OCI-LY7 (cell line): Measurements from ENCODE around the gene KRTAP19-5. TPM values are rescaled to one million over a fixed set of nuclear protein-coding genes. Genes with fewer than 3 reads are reported as not detected.

Experiments
- BruUV-seq: library from RNA; stranded (reverse); fragments of 400-500 nt; replicated peaks from 2 replicates; lab custom pipeline; 2021; lab: Mats Ljungman, UMichigan
- CTCF ChIA-PET: fragments of 300-600 bp; sonication (Branson Sonifier 250); formaldehyde crosslinking; loops from one replicate; lab custom pipeline; 2022; ENCODE audit warnings: antibody characterized with exemption; ENCODE audit not compliant: unreplicated experiment; lab: Charles Lee
- POLR2A ChIA-PET: fragments of 300-600 bp; sonication (Branson Sonifier 250); formaldehyde crosslinking; loops from one replicate; lab custom pipeline; 2022; ENCODE audit warnings: antibody characterized with exemption; lab: Charles Lee
- DNase-seq: peaks from one replicate; pipeline ENCODE4 v3.0.0-alpha.2; 2015; ENCODE audit warnings: low spot score
- H2AFZ ChIP-seq: fragments of 200-600 bp; sonication (generic), shearing (Covaris generic); 2 replicates; pipeline ENCODE4 v1.6.1; 2014; ENCODE audit warnings: mild to moderate bottlenecking, antibody characterized with exemption, low read length, moderate library complexity
- H3K27ac ChIP-seq: fragments of 200-600 bp; sonication (generic); 2 replicates; pipeline ENCODE4 v1.5.1; 2014; ENCODE audit warnings: mixed run types, low read depth, mild to moderate bottlenecking, moderate library complexity, low read length, inconsistent platforms; ENCODE audit not compliant: poor library complexity, severe bottlenecking
- H3K36me3 ChIP-seq: fragments of 200-600 bp; sonication (generic); 2 replicates; pipeline ENCODE4 v1.6.1; 2014; ENCODE audit warnings: mild to moderate bottlenecking, antibody characterized with exemption, low read length, moderate library complexity, mixed read lengths; ENCODE audit not compliant: insufficient read depth
- H3K4me1 ChIP-seq: fragments of 200-600 bp; sonication (generic); 2 replicates; pipeline ENCODE4 v1.5.1; 2014; ENCODE audit warnings: mild to moderate bottlenecking, low read length; ENCODE audit not compliant: insufficient read depth, poor library complexity, severe bottlenecking
- H3K4me2 ChIP-seq: fragments of 200-600 bp; sonication (generic); 2 replicates; pipeline ENCODE4 v1.6.1; 2014; ENCODE audit warnings: mild to moderate bottlenecking, low read length
- H3K4me3 ChIP-seq: fragments of 200-600 bp; sonication (generic); 2 replicates; pipeline ENCODE4 v1.5.1; 2014; ENCODE audit warnings: mild to moderate bottlenecking, low read depth, low read length; ENCODE audit not compliant: poor library complexity, severe bottlenecking
- H3K79me2 ChIP-seq: fragments of 200-600 bp; sonication (generic); 2 replicates; pipeline ENCODE4 v1.6.1; 2016; ENCODE audit warnings: low read depth, mild to moderate bottlenecking, low read length, moderate library complexity, mixed read lengths; ENCODE audit not compliant: insufficient read depth
- H3K9me2 ChIP-seq: fragments of 200-600 bp; sonication (generic); 2 replicates; pipeline ENCODE4 v1.6.1; 2016; ENCODE audit warnings: mild to moderate bottlenecking, low read length, mixed read lengths; ENCODE audit not compliant: insufficient read depth
- H3K9me3 ChIP-seq: fragments of 200-600 bp; sonication (generic); 2 replicates; pipeline ENCODE4 v1.6.1; 2014; ENCODE audit warnings: mild to moderate bottlenecking, mixed run types, low read length, mixed read lengths
- H4K20me1 ChIP-seq: fragments of 200-600 bp; sonication (generic); 2 replicates; pipeline ENCODE4 v1.6.1; 2014; ENCODE audit warnings: mild to moderate bottlenecking, antibody characterized with exemption, low read length, moderate library complexity, mixed read lengths; ENCODE audit not compliant: insufficient read depth
- EZH2phosphoT487 ChIP-seq: fragments of 200-600 bp; sonication (generic); IDR thresholded peaks from 2 replicates; pipeline ENCODE4 v1.6.1; 2018; ENCODE audit warnings: low read depth, borderline replicate concordance, mild to moderate bottlenecking, mixed run types, antibody characterized with exemption, low read length, moderate library complexity, mixed read lengths
- intact Hi-C: fragments of 100-400 bp; cut with micrococcal nuclease; formaldehyde crosslinking; loops from one replicate; pipeline ENCODE4 v1.10.0; 2022; ENCODE audit not compliant: unreplicated experiment
- total RNA-seq, 2 experiments: library from RNA; depleted of rRNA in 1 of 2; stranded (reverse); fragments of >200 nt in 1 of 2; shearing (Covaris generic) in 1 of 2; gene quantifications; 2 replicates each; pipeline ENCODE4 v1.2.3, GENCODE V29; 2014 to 2022
- TF ChIP-seq, protein P1 (sequence below): fragments of 200-600 bp; sonication (generic); conservative IDR thresholded peaks from 2 replicates; pipeline ENCODE4 v1.5.1; 2014; ENCODE audit warnings: mild to moderate bottlenecking, antibody characterized with exemption, low read length, moderate library complexity, mixed read lengths

Gene KRTAP19-5
- total RNA-seq, 2 experiments from 2014 or later: not detected

DNA sequence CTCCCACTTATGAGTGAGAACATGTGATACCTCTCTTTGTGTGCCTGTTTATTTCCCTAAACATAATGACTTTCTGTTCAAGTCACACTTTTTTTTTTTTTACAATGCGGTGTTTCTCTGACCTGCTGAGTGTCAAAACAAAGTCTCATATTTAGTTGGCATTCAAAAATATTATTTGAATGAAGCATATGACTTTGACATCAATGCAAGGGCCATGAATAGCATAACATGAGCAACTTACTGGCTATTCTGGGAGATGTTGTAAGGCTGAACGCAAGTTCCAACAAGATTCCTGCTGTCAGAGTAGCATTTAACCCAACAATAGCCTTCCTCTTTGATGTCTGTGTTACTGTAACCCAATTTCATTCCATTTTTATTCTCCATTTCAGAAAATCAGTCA is 19.8 kb downstream of the KRTAP19-5 start:
- BruUV-seq: no TSS peak
- ChIA-PET POLR2A (no interaction called here), CTCF (no interaction called here)
- intact Hi-C loops: no loop called here
- no peaks in the 10 kb centered on the region for H3K9me2 ChIP-seq
- peaks cover 8% of the 10 kb centered on the region; the same call in 1 of the 2 replicates for H3K9me3 ChIP-seq
- H3K27ac ChIP-seq: no peak overlapping the region
- H3K4me1 ChIP-seq: no peaks in the 10 kb centered on the region
- no peaks in the 10 kb centered on the region for H3K36me3 ChIP-seq
- H4K20me1 ChIP-seq: no peaks in the 10 kb centered on the region
- TF ChIP-seq, protein P1, sequence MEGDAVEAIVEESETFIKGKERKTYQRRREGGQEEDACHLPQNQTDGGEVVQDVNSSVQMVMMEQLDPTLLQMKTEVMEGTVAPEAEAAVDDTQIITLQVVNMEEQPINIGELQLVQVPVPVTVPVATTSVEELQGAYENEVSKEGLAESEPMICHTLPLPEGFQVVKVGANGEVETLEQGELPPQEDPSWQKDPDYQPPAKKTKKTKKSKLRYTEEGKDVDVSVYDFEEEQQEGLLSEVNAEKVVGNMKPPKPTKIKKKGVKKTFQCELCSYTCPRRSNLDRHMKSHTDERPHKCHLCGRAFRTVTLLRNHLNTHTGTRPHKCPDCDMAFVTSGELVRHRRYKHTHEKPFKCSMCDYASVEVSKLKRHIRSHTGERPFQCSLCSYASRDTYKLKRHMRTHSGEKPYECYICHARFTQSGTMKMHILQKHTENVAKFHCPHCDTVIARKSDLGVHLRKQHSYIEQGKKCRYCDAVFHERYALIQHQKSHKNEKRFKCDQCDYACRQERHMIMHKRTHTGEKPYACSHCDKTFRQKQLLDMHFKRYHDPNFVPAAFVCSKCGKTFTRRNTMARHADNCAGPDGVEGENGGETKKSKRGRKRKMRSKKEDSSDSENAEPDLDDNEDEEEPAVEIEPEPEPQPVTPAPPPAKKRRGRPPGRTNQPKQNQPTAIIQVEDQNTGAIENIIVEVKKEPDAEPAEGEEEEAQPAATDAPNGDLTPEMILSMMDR: no peak
- no peak for TF ChIP-seq EZH2phosphoT487
- no peak overlapping the region for H2AFZ ChIP-seq
- H3K4me3 ChIP-seq: no peak overlapping the region
- no peaks in the 10 kb centered on the region for H3K79me2 ChIP-seq
- no peak overlapping the region for H3K4me2 ChIP-seq
- DNase-seq: no peak

DNA sequence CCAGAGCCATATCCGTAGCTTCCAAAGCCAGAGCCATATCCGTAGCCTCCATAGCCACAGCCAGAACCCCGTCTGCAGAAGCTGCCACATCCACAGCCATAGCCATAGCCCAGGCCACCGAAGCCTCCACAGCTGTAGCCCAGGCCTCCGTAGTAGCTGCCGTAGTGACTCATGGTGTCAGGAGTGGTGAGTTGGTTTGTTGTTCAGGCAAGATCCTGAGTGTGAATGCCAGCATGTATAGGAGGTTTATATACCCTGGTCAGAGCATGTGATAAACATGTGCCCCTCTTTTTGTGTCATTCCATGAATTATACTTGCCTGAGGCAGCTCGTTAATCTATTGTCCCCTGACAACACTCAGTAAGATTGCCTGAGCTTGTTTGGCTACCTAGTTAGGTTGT is 21.8 kb downstream of the KRTAP19-5 start, which contains the start of gene KRTAP19-1:
KRTAP19-1 (minus strand) TSS at position 223 of the 400 bp plus-strand sequence; CDS start at position 173, 50 bp downstream.
- Histone ChIP-seq H3K36me3 (no peaks in the 10 kb centered on the region), H4K20me1 (no peaks in the 10 kb centered on the region), H3K79me2 (no peaks in the 10 kb centered on the region), H3K27ac (no peak within 1 kb of the TSS), H3K4me1 (no peaks in the 10 kb centered on the region), H3K4me2 (no peak within 1 kb of the TSS), H3K9me2 (no peaks in the 10 kb centered on the region), H3K9me3 (no peaks in the 10 kb centered on the region; the same call in 1 of the 2 replicates), H3K4me3 (no peak within 1 kb of the TSS), H2AFZ (no peak within 1 kb of the TSS)
- ChIA-PET POLR2A (no interaction called here), CTCF (no interaction called here)
- BruUV-seq: no TSS peak
- TF ChIP-seq, protein P1: no peak
- no peak for TF ChIP-seq EZH2phosphoT487
- intact Hi-C loops: no loop called here
- DNase-seq: no peak

DNA sequence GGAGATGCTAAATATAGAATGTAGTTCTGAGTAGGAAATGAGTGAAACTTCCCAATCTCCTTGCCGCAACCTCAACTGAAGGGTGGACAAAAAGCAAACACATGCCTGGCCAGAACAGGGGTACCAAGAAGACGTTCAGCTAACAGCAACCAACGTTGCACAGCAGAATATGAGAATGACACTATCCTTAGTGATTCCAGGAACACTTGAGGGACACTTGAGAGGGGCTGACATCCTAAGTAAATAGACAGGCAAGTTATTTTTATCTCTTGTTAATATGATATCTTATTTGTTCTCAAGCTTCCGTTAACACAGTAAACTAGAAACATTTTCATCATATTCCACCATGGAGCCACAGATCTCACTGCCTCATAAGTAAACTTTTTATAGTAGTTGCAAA is 22.7 kb downstream of the KRTAP19-5 start:
- H4K20me1 ChIP-seq: no peaks in the 10 kb centered on the region
- H3K27ac ChIP-seq: no peak overlapping the region
- no peaks in the 10 kb centered on the region for H3K9me2 ChIP-seq
- no peaks in the 10 kb centered on the region for H3K36me3 ChIP-seq
- BruUV-seq: no TSS peak
- no peaks in the 10 kb centered on the region for H3K9me3 ChIP-seq
- no peak overlapping the region for H3K4me3 ChIP-seq
- CTCF ChIA-PET: no interaction called here
- H2AFZ ChIP-seq: no peak overlapping the region
- no peaks in the 10 kb centered on the region for H3K4me1 ChIP-seq
- no peak for DNase-seq
- H3K4me2 ChIP-seq: no peak overlapping the region
- H3K79me2 ChIP-seq: no peaks in the 10 kb centered on the region
- POLR2A ChIA-PET: interaction anchor here (0.5 kb wide), 1 partner anchor 890 kb away, joined by 3 read pairs; no protein-coding TSS in a partner anchor
- intact Hi-C loops: no loop called here
- no peak for TF ChIP-seq EZH2phosphoT487
- TF ChIP-seq, protein P1: no peak
